Stimulated activated CD4-positive, alpha-beta T cell treated with anti-CD3 and anti-CD28 coated beads, Interleukin-15, amount 100 ng/mL, for 24 hours (primary cell): ENCODE results near the gene INO80.

ENCODE experiments used
- DNase-seq: peaks from one replicate; pipeline ENCODE4 v3.0.0-alpha.2; 2020

INO80 gene

GRCh38 chr15:40941528-40942336, 174.3 kb downstream of the INO80 start:
- DNase-seq = peak; percentile 82

GRCh38 chr15:40941068-40941527, 175.0 kb downstream of the INO80 start:
- no peak for DNase-seq

DNA sequence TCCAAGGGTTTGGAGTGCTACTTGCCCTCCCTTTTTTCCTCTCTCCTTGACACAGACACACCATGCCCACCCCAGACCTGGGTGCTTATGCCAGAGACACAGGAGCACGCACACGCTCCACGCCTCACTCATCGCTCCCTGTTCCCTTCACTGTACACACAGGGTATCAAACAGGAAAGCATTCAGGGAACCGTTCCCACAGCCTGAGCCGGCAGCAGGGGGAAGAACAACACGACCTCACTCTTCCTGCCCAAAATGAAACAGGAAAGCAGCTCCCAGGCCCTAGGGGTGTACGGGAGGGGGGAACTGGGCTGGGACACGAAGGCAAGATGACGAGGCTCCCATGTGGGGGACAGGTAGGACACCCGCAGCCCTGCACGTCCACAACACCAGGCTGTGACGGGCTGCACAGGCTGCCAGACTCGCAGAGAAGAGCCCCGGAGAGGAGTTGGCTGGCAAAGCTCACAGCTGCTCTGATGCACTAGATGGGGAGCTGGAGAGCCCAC, 175.7 kb downstream of the INO80 start:
- peak; percentile 22 for DNase-seq

GRCh38 chr15:40938536-40938870, 177.6 kb downstream of the INO80 start:
- DNase-seq = no peak

GRCh38 chr15:40937762-40938535, 178.1 kb downstream of the INO80 start:
- DNase-seq = no peak

DNA sequence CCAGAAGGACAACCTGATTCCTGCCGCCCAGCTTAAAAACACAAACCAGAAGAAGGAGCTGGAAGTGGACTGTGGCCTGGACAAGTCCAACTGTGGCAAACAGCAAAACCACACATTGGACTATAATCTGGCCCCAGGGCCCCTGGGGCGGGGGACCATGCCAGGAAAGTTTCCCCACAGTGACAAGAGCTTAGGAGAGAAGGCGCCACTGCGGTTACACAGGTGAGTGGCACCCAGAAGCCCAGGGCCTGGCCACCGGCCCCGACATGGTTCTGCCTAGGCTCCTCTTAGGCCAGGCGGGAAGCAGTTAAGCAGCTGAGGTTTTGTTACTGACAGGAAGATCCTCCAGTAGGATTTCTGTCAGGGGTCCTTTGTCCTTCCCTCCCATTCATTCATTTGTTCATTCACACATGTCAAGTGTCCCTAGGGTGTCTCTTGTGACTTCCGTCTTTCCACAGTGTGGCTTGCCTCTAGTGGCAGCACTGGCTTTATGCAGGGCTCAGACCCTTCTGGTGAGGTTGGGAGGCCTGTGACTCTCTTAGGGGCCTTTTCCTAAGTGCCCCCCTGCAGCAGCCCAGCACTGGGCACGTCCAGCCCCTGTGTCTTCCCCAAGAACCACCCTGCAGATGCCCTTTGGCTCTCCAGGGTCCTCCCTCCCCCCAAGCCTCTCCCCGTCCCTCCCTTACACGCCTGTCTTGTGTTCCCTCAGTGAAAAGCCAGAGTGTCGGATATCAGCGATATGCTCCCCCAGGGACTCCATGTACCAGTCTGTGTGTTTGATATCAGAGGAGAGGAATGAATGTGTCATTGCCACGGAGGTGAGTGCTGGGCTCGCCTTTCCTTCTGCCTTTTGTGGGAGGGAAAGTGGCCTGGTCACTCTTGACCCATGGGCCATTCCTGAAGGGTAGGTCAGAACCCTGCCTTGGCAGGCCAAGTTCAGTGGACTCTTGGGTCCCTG, 179.1 kb downstream of the INO80 start:
- no peak for DNase-seq

GRCh38 chr15:40936234-40936708, 179.8 kb downstream of the INO80 start:
- DNase-seq = no peak

- no peak for DNase-seq
Observed at GRCh38 chr15:40934457-40934856, 181.6 kb downstream of the INO80 start.

DNA sequence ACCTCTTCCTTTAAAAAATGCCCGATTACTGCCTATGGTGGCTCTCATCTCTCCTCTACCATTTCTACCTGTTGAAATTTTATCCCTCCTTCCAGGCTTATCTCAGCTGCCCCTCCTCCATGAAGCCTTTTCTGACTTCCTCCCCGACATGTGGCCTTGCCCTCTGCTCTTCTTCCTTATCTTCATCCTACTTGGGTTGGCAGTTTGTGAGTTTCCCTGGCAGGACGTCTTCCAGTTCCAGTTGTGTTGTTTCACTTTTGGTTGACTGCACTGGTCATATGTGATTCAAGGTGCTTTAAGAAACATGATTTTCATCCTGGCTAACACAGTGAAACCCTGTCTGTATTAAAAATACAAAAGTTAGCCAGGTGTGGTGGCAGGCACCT, 182.6 kb downstream of the INO80 start:
- DNase-seq = no peak

- DNase-seq = no peak
Observed at GRCh38 chr15:40932649-40933516, 183.2 kb downstream of the INO80 start.

DNA sequence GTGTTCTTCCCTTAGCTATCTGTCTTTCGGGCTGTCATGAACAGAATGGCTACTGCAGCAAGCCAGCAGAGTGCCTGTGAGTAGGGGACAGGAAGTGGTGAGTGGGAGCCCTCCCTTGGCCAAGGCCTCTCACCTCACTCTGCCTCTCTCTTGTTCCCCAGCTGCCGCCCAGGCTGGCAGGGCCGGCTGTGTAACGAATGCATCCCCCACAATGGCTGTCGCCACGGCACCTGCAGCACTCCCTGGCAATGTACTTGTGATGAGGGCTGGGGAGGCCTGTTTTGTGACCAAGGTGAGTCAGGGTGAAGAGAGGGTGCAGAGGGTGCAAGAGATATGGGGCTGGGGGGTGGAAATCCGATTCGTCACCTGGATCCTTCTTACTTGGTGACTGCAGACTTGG, 183.9 kb downstream of the INO80 start:
- no peak for DNase-seq

GRCh38 chr15:40931300-40932142, 184.6 kb downstream of the INO80 start:
- no peak for DNase-seq

GRCh38 chr15:40930430-40931299, 185.4 kb downstream of the INO80 start:
- peak; percentile 71 for DNase-seq

DNA sequence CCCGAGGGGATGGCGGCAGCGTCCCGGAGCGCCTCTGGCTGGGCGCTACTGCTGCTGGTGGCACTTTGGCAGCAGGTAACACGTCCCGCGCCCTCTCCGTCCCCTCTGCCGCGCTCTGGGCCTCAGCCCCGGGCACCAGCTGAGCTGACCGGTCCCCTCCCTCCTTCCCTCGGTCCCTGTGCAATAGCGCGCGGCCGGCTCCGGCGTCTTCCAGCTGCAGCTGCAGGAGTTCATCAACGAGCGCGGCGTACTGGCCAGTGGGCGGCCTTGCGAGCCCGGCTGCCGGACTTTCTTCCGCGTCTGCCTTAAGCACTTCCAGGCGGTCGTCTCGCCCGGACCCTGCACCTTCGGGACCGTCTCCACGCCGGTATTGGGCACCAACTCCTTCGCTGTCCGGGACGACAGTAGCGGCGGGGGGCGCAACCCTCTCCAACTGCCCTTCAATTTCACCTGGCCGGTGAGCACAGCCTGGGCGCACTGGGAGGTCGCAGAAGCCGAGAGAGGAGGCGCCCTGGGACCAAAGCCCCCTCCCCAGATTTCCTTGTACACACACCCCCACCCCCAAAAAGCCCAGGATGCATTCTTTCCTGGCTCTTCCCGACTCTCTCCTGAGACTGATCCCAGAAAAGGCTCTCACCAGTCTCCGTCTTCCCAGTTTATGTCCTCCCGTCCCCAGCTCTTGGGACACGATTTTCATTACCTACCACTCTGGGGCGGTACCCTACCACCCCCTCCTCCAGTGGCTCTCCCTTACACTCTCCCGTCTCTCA, 186.2 kb downstream of the INO80 start:
- peak; percentile 34 for DNase-seq
